K562 (cell line): ENCODE data around the gene ACAP3. TPM values are rescaled to one million over a fixed set of nuclear protein-coding genes. Genes with fewer than 3 reads are reported as not detected.
A peak's percentile ranks its signal among the peaks of the same experiment; 100 is the strongest.

Experiments used
- ATAC-seq: fragments of 200-7000 bp; cut with Tn5 transposase; 3 replicates; pipeline ENCODE4 v1.9.1; 2020; ENCODE audit warnings: moderate library complexity
- BruUV-seq: library from RNA; stranded (reverse); fragments of 400-500 nt; replicated peaks from 2 replicates; lab custom pipeline; 2021; lab: Mats Ljungman, UMichigan
- CTCF ChIA-PET: fragments of 300-600 bp; formaldehyde crosslinking; extraction: SDS; loops from one replicate; lab custom pipeline; 2021; ENCODE audit warnings: low intra/inter-chr PET ratio; lab: Yijun Ruan, JAX
- POLR2A ChIA-PET: fragments of 300-600, 350-650 bp; sonication (Branson Sonifier 250); formaldehyde crosslinking; extraction: SDS; loops from one replicate; lab custom pipeline; 2021; ENCODE audit warnings: antibody characterized with exemption, inconsistent platforms; lab: Yijun Ruan, JAX
- DNase-seq, 4 experiments: peaks; one replicate each; pipeline versions ENCODE4 v3.0.0 to v3.0.0-alpha.2; 2011 to 2018; ENCODE audit warnings: low spot score in 3 of 4, mixed read lengths in 3 of 4; ENCODE audit errors: extremely low read depth in 1 of 4
- FAIRE-seq: peaks from 2 replicates; lab custom pipeline; 2011; peaks lifted over from hg19 to GRCh38; lab: Jason Lieb, UNC
- H2AFZ ChIP-seq: 2 replicates; pipeline ENCODE4 v1.6.0; 2011; ENCODE audit warnings: low read depth, low read length, control low read depth, inconsistent platforms
- H3K27ac ChIP-seq: fragments of 200-600 bp; 3 replicates; pipeline ENCODE4 v1.8.0; 2011; ENCODE audit warnings: low read depth, mild to moderate bottlenecking, control low read depth, inconsistent platforms, low read length, moderate library complexity, mixed read lengths; ENCODE audit errors: extremely low read depth
- H3K27me3 ChIP-seq, 2 experiments: fragments of 300-600 bp in 1 of 2; 2 replicates in 1 of 2; 3 replicates in 1 of 2; pipeline versions ENCODE4 v1.6.0 to v1.8.0; 2011; ENCODE audit warnings: inconsistent platforms in 2 of 2, low read length in 2 of 2, mild to moderate bottlenecking in 1 of 2, mixed read lengths in 1 of 2, moderate library complexity in 1 of 2; ENCODE audit not compliant: control insufficient read depth in 2 of 2, insufficient read depth in 2 of 2
- H3K36me3 ChIP-seq: fragments of 300-600 bp; 3 replicates; pipeline ENCODE4 v1.8.0; 2011; ENCODE audit warnings: mild to moderate bottlenecking, low read length, inconsistent platforms; ENCODE audit not compliant: control insufficient read depth, insufficient read depth
- H3K4me1 ChIP-seq, 2 experiments: fragments of 200-600 bp in 1 of 2; replicated peaks in 1 of 2; 2 replicates in 1 of 2; 3 replicates in 1 of 2; pipeline versions ENCODE4 v1.5.1 to v1.8.0; 2011; ENCODE audit warnings: inconsistent platforms in 2 of 2, low read length in 2 of 2, mild to moderate bottlenecking in 1 of 2, mixed read lengths in 1 of 2, moderate library complexity in 1 of 2; ENCODE audit not compliant: control insufficient read depth in 2 of 2, insufficient read depth in 2 of 2
- H3K4me2 ChIP-seq: 2 replicates; pipeline ENCODE4 v1.6.1; 2011; ENCODE audit warnings: low read length, control low read depth, inconsistent platforms, mixed read lengths; ENCODE audit not compliant: insufficient read depth
- H3K4me3 ChIP-seq: fragments of 200-600 bp; sonication (generic), shearing (Covaris generic); 2 replicates; pipeline ENCODE4 v1.5.1; 2016; ENCODE audit warnings: control low read depth, inconsistent platforms
- H3K79me2 ChIP-seq: fragments of 200-600 bp; 3 replicates; pipeline ENCODE4 v1.8.0; 2011; ENCODE audit warnings: low read length, inconsistent platforms; ENCODE audit not compliant: control insufficient read depth, insufficient read depth
- H3K9ac ChIP-seq, 2 experiments: 2 replicates each; pipeline versions ENCODE4 v1.6.0 to v1.6.1; 2011; ENCODE audit warnings: low read depth in 2 of 2, low read length in 2 of 2, control low read depth in 1 of 2, inconsistent platforms in 1 of 2, mild to moderate bottlenecking in 1 of 2, mixed read lengths in 1 of 2; ENCODE audit not compliant: insufficient read depth in 1 of 2
- H3K9me1 ChIP-seq: one replicate; pipeline ENCODE4 v1.6.0; 2011; ENCODE audit warnings: inconsistent platforms, mild to moderate bottlenecking, low read length, moderate library complexity; ENCODE audit not compliant: control insufficient read depth, insufficient read depth
- H3K9me3 ChIP-seq: replicated peaks from 2 replicates; pipeline ENCODE4 v1.5.1; 2011; ENCODE audit warnings: low read depth, low read length, inconsistent platforms; ENCODE audit not compliant: control insufficient read depth, insufficient read depth
- H4K20me1 ChIP-seq: replicated peaks from 2 replicates; pipeline ENCODE4 v1.6.1; 2011; ENCODE audit warnings: low read length, inconsistent platforms, mixed read lengths; ENCODE audit not compliant: control insufficient read depth, insufficient read depth
- CBX1 ChIP-seq: sonication (generic); IDR thresholded peaks from 2 replicates; pipeline ENCODE4 v1.6.1; 2016; ENCODE audit warnings: antibody characterized with exemption, low read depth, mild to moderate bottlenecking
- HNRNPL ChIP-seq: fragments of 200-400 bp; formaldehyde crosslinking; IDR thresholded peaks from 2 replicates; pipeline ENCODE4 v1.6.1; 2017; ENCODE audit warnings: low read depth, mild to moderate bottlenecking, low read length
- POLR2G ChIP-seq: fragments of 200-400 bp; formaldehyde crosslinking; IDR thresholded peaks from 2 replicates; pipeline ENCODE4 v1.6.1; 2017; ENCODE audit warnings: low read depth, mild to moderate bottlenecking, antibody characterized with exemption, low read length, moderate library complexity
- XRCC3 ChIP-seq: fragments of 450-650 bp; IDR thresholded peaks from 2 replicates; pipeline ENCODE4 v1.6.1; 2017; ENCODE audit warnings: mild to moderate bottlenecking, moderate library complexity
- WGBS: fragments of 100-300 bp; shearing (Covaris generic); methylation state at CpG from one replicate; pipeline ENCODE4 v1.1.6; 2016; ENCODE audit warnings: low coverage, mixed read lengths; ENCODE audit not compliant: insufficient coverage; ENCODE audit errors: missing lambda C conversion rate; 5-methylcytosine and 5-hydroxymethylcytosine counted together
- in situ Hi-C: fragments of 300-500 bp; cut with MboI; formaldehyde crosslinking; loops from 4 replicates; pipeline ENCODE4 v1.15.0; 2018; ENCODE audit warnings: inconsistent platforms, mixed read lengths
- intact Hi-C: fragments of 100-400 bp; cut with micrococcal nuclease; formaldehyde crosslinking; loops from 2 replicates; pipeline ENCODE4 v1.14.2; 2022
- polyA plus RNA-seq, 8 experiments: library from polyadenylated mRNA; depleted of rRNA in 4 of 8; stranded (reverse) in 5 of 8; unstranded in 3 of 8; fragments of >200 nt; fragmentation: Nextera tagmentation in 2 of 8; fragmentation: Illumina TruSeq in 1 of 8; extraction: Ambion mirVana in 2 of 8; extraction: Trizol in 1 of 8; gene quantifications; 2 replicates each; pipeline versions ENCODE4 v1.2.1 to v1.2.3, GENCODE V29; 2011 to 2014; ENCODE audit warnings: inconsistent platforms in 1 of 8, missing spikeins in 1 of 8
- total RNA-seq, 7 experiments: library from RNA; depleted of rRNA in 6 of 7; stranded (reverse); fragments of >200 nt in 6 of 7; fragmentation: Illumina TruSeq in 2 of 7; extraction: Trizol in 2 of 7; gene quantifications; 2 replicates each; pipeline versions ENCODE4 v1.2.1 to v1.2.3, GENCODE V29; 2011 to 2021; ENCODE audit warnings: low replicate concordance in 1 of 7

The ACAP3 gene
- total and polyA plus RNA-seq, 9 of the 15 experiments (the other 6 are each of a cell fraction or from before 2014, with no cell fraction given): 0.01 to 49.0 (median 12.0) TPM

DNA sequence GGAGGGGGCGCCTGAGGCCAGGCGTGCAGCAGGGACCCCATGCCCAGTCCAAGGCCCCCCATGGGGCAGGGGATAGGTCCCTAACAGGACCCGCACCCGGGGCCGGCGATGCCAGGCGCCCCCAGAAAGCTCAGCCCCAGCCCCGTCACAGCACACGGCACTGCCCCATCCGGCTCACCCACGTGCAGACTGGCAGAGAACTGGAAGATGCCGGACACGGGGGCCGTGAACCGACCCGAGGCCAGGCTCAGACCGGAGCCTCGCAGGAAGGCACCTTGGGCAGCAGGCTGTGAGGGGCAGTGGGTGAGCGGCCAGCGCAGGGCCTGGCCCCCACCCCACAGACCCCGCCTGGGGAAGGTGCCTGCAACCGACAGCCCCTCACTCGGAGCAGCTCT, 64.5 kb downstream of the ACAP3 start:
- ATAC-seq (no peak), FAIRE-seq (no peak), DNase-seq (no peak)
- WGBS: 81% methylated on average over 11 of the region's 23 CpGs
- Histone ChIP-seq H3K4me2 (no peak overlapping the region), H3K9me1 (no peaks in the 10 kb centered on the region), H3K9ac (no peak overlapping the region), H2AFZ (no peak overlapping the region), H3K4me1 (peaks cover 0 to 90% of the 10 kb centered on the region in 2 experiments; a peak in 3 of 5 replicates), H3K27me3 (no peaks in the 10 kb centered on the region), H3K79me2 (no peaks in the 10 kb centered on the region), H3K4me3 (no peak overlapping the region), H4K20me1 (no peaks in the 10 kb centered on the region), H3K9me3 (no peaks in the 10 kb centered on the region), H3K36me3 (no peaks in the 10 kb centered on the region), H3K27ac (no peak overlapping the region)
- CTCF ChIA-PET: no interaction called here
- BruUV-seq: no TSS peak
- intact Hi-C loops (no loop called here), in situ Hi-C loops (no loop called here)
- POLR2A ChIA-PET: interaction anchor here (0.5 to 1.6 kb wide), 3 partner anchors 12 to 279 kb away, joined by 3 to 4 read pairs (median 3); no protein-coding TSS in a partner anchor
- peak; percentile 72; the same call in 1 of the 2 replicates for TF ChIP-seq HNRNPL
- no peak for TF ChIP-seq CBX1

DNA sequence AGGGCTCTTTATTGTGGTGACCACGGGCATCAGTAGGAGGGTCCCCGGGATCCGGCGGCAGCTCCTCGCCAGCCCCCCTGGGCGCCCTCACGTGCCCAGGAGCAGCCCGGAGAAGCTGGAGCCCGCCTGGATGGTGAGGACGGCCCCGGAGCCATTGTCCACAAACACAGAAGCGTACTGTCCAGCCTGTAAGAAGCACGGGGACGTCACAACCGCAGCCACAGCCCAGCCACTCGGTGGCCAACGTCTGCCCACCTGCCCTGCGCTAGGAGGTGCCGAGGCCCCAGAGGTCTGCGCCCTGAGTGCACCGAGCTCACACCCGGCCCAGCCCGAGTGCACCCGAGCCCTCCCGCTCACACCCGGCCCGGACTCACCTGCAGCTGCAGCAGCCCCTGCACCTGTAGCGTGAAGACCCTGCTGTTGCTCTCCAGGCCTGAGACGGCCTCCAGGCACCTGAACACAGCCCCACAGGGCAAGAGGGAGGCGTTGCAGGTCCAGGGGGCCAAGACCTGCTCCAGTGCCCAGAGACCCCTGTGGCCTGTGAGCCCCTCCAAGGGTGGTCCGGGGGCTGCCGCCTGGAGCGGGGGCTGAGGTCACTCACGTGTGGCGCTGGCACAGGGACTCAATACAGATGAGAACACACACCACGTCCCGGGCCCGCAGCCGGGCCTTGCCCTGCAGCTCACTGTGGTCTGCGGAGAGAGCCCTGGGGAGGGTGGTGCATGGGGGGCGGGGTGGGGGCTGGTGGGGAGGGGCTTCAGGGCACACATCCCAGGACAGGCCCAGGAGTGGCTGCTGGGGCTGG, 65.1 kb downstream of the ACAP3 start:
- POLR2A ChIA-PET: interaction anchor here (0.7 to 1.6 kb wide), 4 partner anchors 11 to 13 kb away, joined by 3 to 4 read pairs (median 3); partner anchors contain the start of genes B3GALT6 and SDF4
- FAIRE-seq: no peak
- H3K27ac ChIP-seq: no peak overlapping the region
- intact Hi-C loops: no loop called here
- no peaks in the 10 kb centered on the region for H3K27me3 ChIP-seq
- H3K4me1 ChIP-seq: peaks cover 0 to 91% of the 10 kb centered on the region in 2 experiments; a peak in 3 of 5 replicates
- no peak overlapping the region for H2AFZ ChIP-seq
- CTCF ChIA-PET: no interaction called here
- H3K4me2 ChIP-seq: no peak overlapping the region
- no peak overlapping the region for H3K4me3 ChIP-seq
- H3K9me1 ChIP-seq: no peaks in the 10 kb centered on the region
- no TSS peak for BruUV-seq
- WGBS: 69% methylated on average over 37 of the region's 41 CpGs
- no peak for ATAC-seq
- TF ChIP-seq XRCC3 (no peak), POLR2G (peak; percentile 46; the same call in 1 of the 2 replicates)
- no peaks in the 10 kb centered on the region for H4K20me1 ChIP-seq
- no peak overlapping the region for H3K9ac ChIP-seq
- no peak for DNase-seq
- in situ Hi-C loops: no loop called here
- no peaks in the 10 kb centered on the region for H3K79me2 ChIP-seq
- H3K9me3 ChIP-seq: no peaks in the 10 kb centered on the region
- no peaks in the 10 kb centered on the region for H3K36me3 ChIP-seq
